ENCODE results near the gene TEKT3. TPM values are rescaled to one million over a fixed set of nuclear protein-coding genes. Genes with fewer than 3 reads are reported as not detected.

TEKT3 gene
- total RNA-seq, 1 donor from 2014 or later = not detected

DNA sequence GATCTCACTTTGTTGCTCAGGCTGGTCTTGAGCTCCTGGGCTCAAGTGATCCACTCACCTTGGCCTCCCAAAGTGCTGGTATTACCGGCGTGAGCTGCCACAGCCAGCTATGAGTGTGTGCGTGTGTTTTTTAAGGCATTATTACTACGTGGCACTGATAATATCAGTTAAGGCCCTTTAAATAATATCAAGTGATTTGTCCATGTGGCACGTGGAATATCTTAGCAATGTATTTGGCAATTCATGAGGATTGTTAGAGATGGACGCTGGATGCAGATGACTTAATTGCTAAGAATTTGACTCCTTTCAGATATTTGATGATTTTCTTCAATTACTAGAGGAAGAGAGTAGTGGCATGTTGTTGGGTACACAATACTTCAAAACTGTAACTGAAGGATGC is 50.8 kb downstream of the TEKT3 start:
- no peak overlapping the region for H3K4me3 ChIP-seq (ENCODE audit: low read depth, low read length)
- no peaks in the 10 kb centered on the region for H3K27me3 ChIP-seq (ENCODE audit: control insufficient read depth, insufficient read depth, low read length)
- DNase-seq (ENCODE audit: low read depth) (no peak), FAIRE-seq (no peak)
- no peaks in the 10 kb centered on the region for H3K36me3 ChIP-seq (ENCODE audit: control insufficient read depth, insufficient read depth, low read length)
- TF ChIP-seq, protein P1, sequence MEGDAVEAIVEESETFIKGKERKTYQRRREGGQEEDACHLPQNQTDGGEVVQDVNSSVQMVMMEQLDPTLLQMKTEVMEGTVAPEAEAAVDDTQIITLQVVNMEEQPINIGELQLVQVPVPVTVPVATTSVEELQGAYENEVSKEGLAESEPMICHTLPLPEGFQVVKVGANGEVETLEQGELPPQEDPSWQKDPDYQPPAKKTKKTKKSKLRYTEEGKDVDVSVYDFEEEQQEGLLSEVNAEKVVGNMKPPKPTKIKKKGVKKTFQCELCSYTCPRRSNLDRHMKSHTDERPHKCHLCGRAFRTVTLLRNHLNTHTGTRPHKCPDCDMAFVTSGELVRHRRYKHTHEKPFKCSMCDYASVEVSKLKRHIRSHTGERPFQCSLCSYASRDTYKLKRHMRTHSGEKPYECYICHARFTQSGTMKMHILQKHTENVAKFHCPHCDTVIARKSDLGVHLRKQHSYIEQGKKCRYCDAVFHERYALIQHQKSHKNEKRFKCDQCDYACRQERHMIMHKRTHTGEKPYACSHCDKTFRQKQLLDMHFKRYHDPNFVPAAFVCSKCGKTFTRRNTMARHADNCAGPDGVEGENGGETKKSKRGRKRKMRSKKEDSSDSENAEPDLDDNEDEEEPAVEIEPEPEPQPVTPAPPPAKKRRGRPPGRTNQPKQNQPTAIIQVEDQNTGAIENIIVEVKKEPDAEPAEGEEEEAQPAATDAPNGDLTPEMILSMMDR (IDR thresholded peaks at IDR 0.05; ENCODE audit: insufficient read depth, low read length, severe bottlenecking) = no peak

DNA sequence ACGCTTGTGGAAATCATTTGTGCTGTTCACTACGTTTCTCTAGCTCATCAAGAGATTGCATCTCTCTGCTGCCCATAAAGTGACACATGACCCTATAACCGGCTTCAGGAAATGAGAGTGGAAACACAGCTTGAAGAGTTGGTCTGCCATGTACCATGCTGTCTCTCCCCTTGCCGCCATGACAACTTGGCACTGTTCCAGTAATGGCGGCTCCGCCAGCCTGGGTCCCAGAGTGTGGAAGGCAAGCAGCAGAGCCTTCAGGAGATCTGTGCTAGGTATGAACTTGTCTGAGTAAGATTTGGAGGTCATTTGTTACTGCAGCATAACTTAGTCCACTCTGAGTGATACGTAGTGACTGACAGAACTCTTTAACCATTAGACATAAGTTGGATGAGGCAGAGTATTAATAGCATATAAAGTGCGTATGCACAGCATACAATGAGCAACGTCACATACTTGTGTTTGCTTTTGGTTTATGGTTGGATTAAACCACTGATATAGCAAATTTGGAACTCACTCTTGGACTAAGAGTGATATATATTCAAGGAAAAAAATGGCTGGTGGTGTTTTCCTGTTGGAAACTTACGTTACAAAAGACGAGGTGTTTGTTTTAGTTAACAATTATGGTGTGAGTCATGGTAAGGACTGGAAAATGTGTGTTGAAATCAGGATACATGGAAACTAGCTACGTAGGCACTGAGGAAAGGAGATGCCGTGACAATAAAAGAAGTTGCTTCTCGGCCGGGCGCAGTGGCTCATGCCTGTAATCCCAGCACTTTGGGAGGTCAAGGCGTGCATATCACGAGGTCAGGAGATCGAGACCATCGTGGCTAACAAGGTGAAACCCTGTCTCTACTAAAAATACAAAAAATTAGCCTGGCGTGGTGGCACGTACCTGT is 51.9 kb downstream of the TEKT3 start:
- no peak for FAIRE-seq
- TF ChIP-seq, protein P1 (IDR thresholded peaks at IDR 0.05; ENCODE audit: insufficient read depth, low read length, severe bottlenecking) = no peak
- peak; percentile 75 for DNase-seq (ENCODE audit: low read depth)
- Histone ChIP-seq H3K27me3 (ENCODE audit: control insufficient read depth, insufficient read depth, low read length) (no peaks in the 10 kb centered on the region), H3K4me3 (ENCODE audit: low read depth, low read length) (no peak overlapping the region), H3K36me3 (ENCODE audit: control insufficient read depth, insufficient read depth, low read length) (no peaks in the 10 kb centered on the region)

DNA sequence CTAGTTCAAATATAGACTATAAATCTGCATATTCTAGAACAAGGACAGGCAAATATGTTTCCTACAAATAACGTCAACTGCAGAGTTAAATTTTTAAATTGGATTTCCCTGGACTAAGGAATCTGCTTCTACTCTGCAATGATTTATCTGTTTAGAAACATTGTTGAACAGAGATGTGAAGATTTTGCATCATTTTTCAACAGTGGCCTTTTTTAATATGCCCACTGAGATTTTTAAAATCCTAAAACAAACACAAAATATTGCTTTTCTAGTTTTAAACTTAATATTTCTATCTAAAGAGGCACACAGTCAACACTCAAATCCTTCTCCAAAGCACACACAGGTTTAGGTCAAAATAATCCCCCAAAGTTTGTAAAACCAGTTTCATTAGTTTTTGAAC is 52.5 kb downstream of the TEKT3 start:
- Histone ChIP-seq H3K36me3 (ENCODE audit: control insufficient read depth, insufficient read depth, low read length) (no peaks in the 10 kb centered on the region), H3K27me3 (ENCODE audit: control insufficient read depth, insufficient read depth, low read length) (no peaks in the 10 kb centered on the region), H3K4me3 (ENCODE audit: low read depth, low read length) (no peak overlapping the region)
- TF ChIP-seq, protein P1 (IDR thresholded peaks at IDR 0.05; ENCODE audit: insufficient read depth, low read length, severe bottlenecking) = no peak
- DNase-seq (ENCODE audit: low read depth) = no peak
- FAIRE-seq = no peak

DNA sequence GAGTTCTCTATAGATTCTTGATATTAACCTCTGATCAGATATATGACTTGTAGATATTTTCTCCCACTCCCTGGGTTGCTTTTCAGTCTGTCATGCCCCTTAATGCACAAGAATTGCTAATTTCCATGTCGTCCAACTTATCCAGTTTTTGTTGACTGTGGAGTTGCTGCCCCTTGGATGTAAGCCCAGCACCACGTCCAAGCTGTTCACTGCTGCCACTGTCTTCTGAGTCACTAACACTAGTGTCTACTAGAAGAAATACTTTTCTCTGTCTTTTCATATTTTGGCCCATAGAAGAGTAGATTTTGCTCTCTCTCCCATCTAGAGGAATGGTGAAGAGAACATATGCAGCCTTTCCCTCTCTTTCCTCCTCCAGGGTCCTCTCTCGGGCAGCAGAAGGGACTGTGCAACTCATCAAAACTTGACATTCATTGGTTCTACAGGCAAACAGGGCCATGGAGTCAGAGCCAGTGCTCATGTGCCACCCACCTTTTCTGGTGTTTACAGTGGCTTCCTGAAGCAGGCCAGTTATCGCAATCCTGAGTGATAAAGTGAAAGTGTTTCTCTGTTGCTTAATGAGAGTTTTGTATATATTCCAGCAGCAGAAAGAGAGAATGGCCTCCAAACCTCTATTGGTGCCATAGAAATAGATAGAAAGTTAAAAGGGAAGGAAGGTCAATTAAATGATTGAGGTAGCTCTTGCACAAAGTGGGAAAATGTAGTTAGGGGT is 53.7 kb downstream of the TEKT3 start:
- Histone ChIP-seq H3K36me3 (ENCODE audit: control insufficient read depth, insufficient read depth, low read length) (no peaks in the 10 kb centered on the region), H3K27me3 (ENCODE audit: control insufficient read depth, insufficient read depth, low read length) (no peaks in the 10 kb centered on the region), H3K4me3 (ENCODE audit: low read depth, low read length) (no peak overlapping the region)
- TF ChIP-seq, protein P1 (IDR thresholded peaks at IDR 0.05; ENCODE audit: insufficient read depth, low read length, severe bottlenecking) = no peak
- FAIRE-seq (peak; percentile 43), DNase-seq (ENCODE audit: low read depth) (no peak)

DNA sequence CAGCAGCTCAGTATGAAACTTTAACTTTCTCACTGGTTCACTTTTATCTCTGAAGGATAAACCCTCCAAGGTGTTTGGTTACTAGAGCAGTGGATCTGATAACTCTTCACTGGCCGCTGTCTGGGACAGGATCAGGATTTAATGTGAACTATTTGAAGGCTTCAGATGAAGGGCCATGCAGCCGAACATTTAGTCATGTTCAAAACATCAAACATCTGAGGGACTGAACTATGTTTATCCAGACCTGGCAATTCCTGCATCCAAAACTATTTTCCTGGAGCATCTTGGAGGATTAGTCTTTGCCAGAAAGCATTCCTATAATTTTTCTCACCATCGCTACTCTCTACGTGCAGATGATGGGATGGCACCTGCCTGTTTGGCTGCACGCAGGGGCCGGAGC is 55.9 kb downstream of the TEKT3 start:
- TF ChIP-seq, protein P1 (IDR thresholded peaks at IDR 0.05; ENCODE audit: insufficient read depth, low read length, severe bottlenecking) = no peak
- Histone ChIP-seq H3K4me3 (ENCODE audit: low read depth, low read length) (no peak overlapping the region), H3K36me3 (ENCODE audit: control insufficient read depth, insufficient read depth, low read length) (no peaks in the 10 kb centered on the region), H3K27me3 (ENCODE audit: control insufficient read depth, insufficient read depth, low read length) (no peaks in the 10 kb centered on the region)
- no peak for FAIRE-seq
- no peak for DNase-seq (ENCODE audit: low read depth)

Measured in bronchial epithelial cell (primary cell).